ENCODE data around the gene TECPR1.

- TF ChIP-seq CTCF (conservative IDR thresholded peaks at IDR 0.05; ENCODE audit: low read depth, low read length) (no peak), EZH2 (IDR thresholded peaks at IDR 0.05; ENCODE audit: low read length, unreplicated experiment) (no peak)
These were observed 41.7 kb upstream of the TECPR1 start for GRCh38 chr7:98293746-98294145.

Data from PC-3 (cell line).